ENCODE data around the gene CYP21A2.
"Not testable (repeated sequence)": the region's sequence is repeated elsewhere in the genome, so short reads cannot be mapped to it uniquely, and the experiment has no call there.

The CYP21A2 gene

DNA sequence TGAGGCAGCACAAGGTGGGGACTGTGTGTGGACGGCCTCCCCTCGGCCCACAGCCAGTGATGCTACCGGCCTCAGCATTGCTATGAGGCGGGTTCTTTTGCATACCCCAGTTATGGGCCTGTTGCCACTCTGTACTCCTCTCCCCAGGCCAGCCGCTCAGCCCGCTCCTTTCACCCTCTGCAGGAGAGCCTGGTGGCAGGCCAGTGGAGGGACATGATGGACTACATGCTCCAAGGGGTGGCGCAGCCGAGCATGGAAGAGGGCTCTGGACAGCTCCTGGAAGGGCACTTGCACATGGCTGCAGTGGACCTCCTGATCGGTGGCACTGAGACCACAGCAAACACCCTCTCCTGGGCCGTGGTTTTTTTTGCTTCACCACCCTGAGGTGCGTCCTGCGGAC, 31.1 kb upstream of the CYP21A2 start:
- TF ChIP-seq, protein P1, sequence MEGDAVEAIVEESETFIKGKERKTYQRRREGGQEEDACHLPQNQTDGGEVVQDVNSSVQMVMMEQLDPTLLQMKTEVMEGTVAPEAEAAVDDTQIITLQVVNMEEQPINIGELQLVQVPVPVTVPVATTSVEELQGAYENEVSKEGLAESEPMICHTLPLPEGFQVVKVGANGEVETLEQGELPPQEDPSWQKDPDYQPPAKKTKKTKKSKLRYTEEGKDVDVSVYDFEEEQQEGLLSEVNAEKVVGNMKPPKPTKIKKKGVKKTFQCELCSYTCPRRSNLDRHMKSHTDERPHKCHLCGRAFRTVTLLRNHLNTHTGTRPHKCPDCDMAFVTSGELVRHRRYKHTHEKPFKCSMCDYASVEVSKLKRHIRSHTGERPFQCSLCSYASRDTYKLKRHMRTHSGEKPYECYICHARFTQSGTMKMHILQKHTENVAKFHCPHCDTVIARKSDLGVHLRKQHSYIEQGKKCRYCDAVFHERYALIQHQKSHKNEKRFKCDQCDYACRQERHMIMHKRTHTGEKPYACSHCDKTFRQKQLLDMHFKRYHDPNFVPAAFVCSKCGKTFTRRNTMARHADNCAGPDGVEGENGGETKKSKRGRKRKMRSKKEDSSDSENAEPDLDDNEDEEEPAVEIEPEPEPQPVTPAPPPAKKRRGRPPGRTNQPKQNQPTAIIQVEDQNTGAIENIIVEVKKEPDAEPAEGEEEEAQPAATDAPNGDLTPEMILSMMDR (IDR thresholded peaks at IDR 0.05; ENCODE audit: low read depth, low read length): 0 out of 2 replicates have a peak, but pooled peaks have one; percentile 13
- H3K27me3 ChIP-seq (ENCODE audit: insufficient read depth, low read depth, severe bottlenecking); H3K9me3 ChIP-seq (ENCODE audit: severe bottlenecking); H3K36me3 ChIP-seq; H3K4me3 ChIP-seq (ENCODE audit: low read depth, low read length); H3K27ac ChIP-seq: not testable (repeated sequence)
- DNase-seq: peak; percentile 37

DNA sequence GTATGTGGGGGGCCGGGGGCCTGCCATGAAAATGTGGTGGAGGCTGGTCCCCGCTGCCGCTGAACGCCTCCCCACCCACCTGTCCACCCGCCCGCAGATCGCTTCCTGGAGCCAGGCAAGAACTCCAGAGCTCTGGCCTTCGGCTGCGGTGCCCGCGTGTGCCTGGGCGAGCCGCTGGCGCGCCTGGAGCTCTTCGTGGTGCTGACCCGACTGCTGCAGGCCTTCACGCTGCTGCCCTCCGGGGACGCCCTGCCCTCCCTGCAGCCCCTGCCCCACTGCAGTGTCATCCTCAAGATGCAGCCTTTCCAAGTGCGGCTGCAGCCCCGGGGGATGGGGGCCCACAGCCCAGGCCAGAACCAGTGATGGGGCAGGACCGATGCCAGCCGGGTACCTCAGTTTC, 30.2 kb upstream of the CYP21A2 start:
- H3K4me3 ChIP-seq (ENCODE audit: low read depth, low read length); H3K27ac ChIP-seq; H3K27me3 ChIP-seq (ENCODE audit: insufficient read depth, low read depth, severe bottlenecking); H3K9me3 ChIP-seq (ENCODE audit: severe bottlenecking); H3K36me3 ChIP-seq: not testable (repeated sequence)
- peak; percentile 7 for DNase-seq

DNA sequence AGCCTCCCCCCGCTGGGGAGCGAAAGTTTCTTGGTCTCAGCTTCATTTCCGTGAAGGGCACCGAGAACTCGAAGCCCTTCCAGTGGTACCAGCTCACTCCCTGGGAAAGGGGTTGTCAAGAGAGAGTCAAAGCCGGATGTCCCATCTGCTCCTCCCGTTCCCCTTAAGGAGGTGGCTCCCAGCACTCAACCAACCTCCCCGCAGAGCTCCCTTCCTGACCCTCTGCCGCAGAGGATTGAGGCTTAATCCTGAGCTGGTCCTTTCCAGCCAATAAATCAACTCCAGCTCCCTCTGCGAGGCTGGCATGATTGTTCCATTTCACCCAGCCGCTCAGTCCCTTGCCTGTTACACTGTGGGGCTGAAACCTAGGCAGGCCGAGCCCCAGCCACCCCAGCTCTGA, 29.6 kb upstream of the CYP21A2 start:
- not testable (repeated sequence) for H3K36me3 ChIP-seq; H3K4me3 ChIP-seq (ENCODE audit: low read depth, low read length); H3K9me3 ChIP-seq (ENCODE audit: severe bottlenecking); H3K27me3 ChIP-seq (ENCODE audit: insufficient read depth, low read depth, severe bottlenecking)
- peak; percentile 98 for DNase-seq
- peak overlapping the region; percentile 49; the same call in 1 of the 2 replicates for H3K27ac ChIP-seq

DNA sequence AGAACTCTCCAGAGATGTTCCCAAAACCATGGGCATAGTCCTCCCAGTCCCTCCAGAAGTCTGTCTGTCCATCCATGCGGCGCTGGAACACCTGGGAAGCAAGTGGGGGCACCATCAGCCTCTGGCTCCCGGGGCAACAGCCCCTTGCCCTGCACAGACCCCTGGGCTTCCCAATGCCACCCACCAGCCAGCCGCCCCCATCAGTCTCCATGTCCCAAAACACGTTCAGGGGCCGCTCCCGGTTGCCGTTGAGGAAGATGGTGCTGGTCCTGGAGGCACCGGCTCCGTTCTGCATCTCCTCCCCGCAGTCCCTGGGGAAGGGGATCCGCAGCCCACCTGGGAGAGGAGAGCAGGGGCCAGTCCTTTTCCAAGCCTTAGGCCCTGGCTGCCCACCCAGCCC, 28.7 kb upstream of the CYP21A2 start:
- DNase-seq; H3K27me3 ChIP-seq (ENCODE audit: insufficient read depth, low read depth, severe bottlenecking); H3K4me3 ChIP-seq (ENCODE audit: low read depth, low read length); H3K36me3 ChIP-seq; H3K27ac ChIP-seq; H3K9me3 ChIP-seq (ENCODE audit: severe bottlenecking): not testable (repeated sequence)

DNA sequence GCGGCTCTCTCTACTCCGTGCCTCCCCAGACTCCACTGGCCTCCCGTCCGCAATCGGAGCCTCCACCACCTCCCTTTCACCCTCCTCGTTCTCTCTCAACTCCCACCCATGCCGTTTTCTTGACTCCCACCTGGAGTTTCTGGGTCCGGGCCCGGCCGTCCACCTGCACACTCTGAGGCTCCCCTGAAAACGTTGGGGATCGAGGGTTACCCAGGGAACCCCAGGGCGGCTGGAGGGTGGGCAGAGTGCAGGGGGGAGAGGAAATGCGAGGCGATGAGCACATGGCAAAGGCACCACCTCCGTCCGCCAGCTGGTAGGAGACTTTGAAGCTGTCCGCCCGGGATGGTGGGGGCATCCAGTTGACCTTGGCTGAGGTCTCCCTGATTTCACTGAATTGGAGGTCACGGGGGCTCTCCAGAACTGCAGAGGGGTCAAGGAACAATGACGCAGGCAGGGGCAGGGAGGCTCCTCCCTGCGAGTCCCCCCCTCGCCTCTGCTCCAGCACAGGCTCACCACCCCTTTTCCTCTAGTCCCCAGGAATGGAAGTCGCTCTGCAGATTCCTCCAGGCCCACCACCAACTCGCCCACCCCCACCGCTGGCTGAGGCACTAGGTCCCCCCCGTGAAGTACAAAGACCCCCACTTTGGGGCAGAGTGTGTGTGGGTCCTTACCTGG, 27.2 kb upstream of the CYP21A2 start:
- peak; percentile 7 for DNase-seq
- H3K36me3 ChIP-seq; H3K9me3 ChIP-seq (ENCODE audit: severe bottlenecking); H3K27ac ChIP-seq; H3K4me3 ChIP-seq (ENCODE audit: low read depth, low read length); H3K27me3 ChIP-seq (ENCODE audit: insufficient read depth, low read depth, severe bottlenecking): not testable (repeated sequence)

DNA sequence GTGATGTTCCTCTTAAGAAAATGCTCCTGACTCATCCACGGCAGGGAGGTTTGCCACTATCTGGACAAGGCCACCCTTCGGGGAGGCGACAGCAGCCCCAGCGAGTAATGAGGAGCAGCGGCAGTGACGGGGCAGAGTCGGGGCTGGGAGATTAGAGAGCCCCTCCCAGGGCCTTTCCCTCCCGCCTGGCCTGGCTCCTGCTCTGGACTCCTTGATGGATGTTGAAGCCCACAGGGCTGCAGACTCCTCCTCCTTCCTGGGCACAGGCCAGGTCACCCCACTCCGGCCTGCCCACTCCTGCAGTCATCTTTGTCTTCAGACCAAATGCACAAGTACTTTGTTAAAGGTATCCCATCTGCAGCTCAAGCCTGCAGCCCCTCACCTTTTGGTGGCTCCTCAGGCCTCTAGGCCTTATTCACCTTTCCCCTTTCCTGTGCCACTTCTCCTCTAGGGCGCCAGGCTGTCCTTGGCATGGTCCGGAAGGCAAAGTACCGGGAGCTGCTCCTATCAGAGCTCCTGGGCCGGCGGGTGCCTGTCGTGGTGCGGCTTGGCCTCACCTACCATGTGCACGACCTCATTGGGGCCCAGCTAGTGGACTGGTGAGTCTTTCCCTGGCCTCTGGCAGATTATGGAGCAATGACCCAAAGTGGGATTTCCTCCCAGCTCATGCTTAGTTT, 25.1 kb upstream of the CYP21A2 start:
- not testable (repeated sequence) for H3K27me3 ChIP-seq (ENCODE audit: insufficient read depth, low read depth, severe bottlenecking); H3K36me3 ChIP-seq; H3K4me3 ChIP-seq (ENCODE audit: low read depth, low read length); H3K27ac ChIP-seq; DNase-seq; H3K9me3 ChIP-seq (ENCODE audit: severe bottlenecking)

DNA sequence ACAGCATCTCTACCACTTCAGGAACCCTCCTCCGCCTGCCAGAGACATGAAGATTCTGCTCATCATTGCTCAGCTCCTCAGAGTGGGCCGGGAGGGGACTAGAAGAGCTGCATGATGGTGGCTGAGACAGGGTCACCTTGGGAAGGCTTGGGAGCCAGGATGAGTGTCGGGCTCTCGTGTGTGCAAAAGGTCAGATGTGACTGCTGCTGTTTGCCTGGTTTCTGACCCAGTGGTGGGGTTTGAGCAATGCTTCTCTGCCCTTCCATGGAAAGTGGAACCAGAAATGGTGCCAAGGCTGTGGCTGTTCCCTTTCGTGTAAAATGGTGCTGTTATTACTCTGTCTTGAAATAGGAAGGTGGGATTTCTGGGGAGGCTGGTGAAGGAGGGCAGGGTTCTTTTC, 24.5 kb upstream of the CYP21A2 start:
- H3K4me3 ChIP-seq (ENCODE audit: low read depth, low read length): not testable (repeated sequence)

DNA sequence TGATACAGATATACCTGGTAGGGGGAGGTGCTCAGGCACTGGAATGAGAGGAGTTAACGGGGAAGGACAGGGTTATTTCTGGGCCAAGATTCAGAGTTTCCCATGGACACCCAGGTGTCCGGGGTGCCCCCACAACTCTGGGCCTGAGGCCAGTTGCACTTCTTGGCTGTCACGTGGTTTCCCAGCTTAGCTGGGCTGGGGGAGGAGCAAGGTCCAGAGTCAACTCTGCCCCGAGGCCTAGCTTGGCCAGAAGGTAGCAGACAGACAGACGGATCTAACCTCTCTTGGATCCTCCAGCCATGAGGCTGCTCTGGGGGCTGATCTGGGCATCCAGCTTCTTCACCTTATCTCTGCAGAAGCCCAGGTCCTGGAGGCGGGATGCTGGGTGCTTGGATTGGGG, 23.7 kb upstream of the CYP21A2 start, which contains the start of gene C4B:
C4B (plus strand) TSS at position 249 of the 400 bp plus-strand sequence; CDS start at position 300, 51 bp downstream.
- not testable (repeated sequence) for H3K27me3 ChIP-seq (ENCODE audit: insufficient read depth, low read depth, severe bottlenecking); H3K9me3 ChIP-seq (ENCODE audit: severe bottlenecking); H3K4me3 ChIP-seq (ENCODE audit: low read depth, low read length); H3K36me3 ChIP-seq; DNase-seq; H3K27ac ChIP-seq

More for the DNA sequence above, 24.5 kb upstream of the CYP21A2 start:
- DNase-seq; H3K27ac ChIP-seq; H3K27me3 ChIP-seq (ENCODE audit: insufficient read depth, low read depth, severe bottlenecking); H3K9me3 ChIP-seq (ENCODE audit: severe bottlenecking); H3K36me3 ChIP-seq: not testable (repeated sequence)

DNA sequence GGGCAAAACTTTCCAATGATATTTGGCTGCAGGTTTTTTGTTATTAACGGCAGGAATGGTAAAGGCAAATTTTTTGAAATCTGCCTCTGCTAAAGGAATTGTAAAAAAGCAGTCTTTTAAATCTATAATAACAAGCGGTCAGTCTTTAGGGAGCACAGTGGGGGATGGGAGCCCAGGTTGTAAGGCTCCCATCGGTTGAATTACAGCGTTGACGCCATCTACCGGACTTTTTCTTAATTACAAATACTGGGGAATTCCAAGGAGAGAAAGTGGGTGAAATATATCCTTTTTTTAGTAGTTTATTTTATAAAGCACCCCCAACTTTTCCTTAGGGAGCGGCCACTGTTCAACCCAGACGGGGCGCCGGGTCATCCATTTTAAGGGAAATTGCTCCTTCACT, 16.1 kb upstream of the CYP21A2 start:
- not testable (repeated sequence) for H3K27me3 ChIP-seq (ENCODE audit: insufficient read depth, low read depth, severe bottlenecking); H3K4me3 ChIP-seq (ENCODE audit: low read depth, low read length); H3K36me3 ChIP-seq; H3K27ac ChIP-seq; DNase-seq; H3K9me3 ChIP-seq (ENCODE audit: severe bottlenecking)

DNA sequence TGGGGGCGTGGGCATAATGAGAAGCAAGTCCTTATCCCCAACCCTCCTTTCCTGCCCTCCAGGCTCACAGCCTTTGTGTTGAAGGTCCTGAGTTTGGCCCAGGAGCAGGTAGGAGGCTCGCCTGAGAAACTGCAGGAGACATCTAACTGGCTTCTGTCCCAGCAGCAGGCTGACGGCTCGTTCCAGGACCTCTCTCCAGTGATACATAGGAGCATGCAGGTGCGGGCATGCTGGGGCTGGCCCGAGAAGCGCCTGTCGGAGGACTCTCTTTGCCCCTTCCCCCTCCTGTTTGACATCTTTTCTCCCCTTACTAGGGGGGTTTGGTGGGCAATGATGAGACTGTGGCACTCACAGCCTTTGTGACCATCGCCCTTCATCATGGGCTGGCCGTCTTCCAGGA, 9.6 kb upstream of the CYP21A2 start:
- DNase-seq; H3K4me3 ChIP-seq (ENCODE audit: low read depth, low read length); H3K9me3 ChIP-seq (ENCODE audit: severe bottlenecking); H3K36me3 ChIP-seq; H3K27me3 ChIP-seq (ENCODE audit: insufficient read depth, low read depth, severe bottlenecking); H3K27ac ChIP-seq: not testable (repeated sequence)

DNA sequence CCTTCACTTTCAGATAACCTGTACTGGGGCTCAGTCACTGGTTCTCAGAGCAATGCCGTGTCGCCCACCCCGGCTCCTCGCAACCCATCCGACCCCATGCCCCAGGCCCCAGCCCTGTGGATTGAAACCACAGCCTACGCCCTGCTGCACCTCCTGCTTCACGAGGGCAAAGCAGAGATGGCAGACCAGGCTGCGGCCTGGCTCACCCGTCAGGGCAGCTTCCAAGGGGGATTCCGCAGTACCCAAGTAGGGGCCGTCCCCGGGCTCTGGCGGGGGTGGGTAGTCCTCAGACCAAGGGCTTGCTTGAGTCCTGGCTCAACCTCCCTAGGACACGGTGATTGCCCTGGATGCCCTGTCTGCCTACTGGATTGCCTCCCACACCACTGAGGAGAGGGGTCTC, 8.7 kb upstream of the CYP21A2 start:
- not testable (repeated sequence) for H3K27me3 ChIP-seq (ENCODE audit: insufficient read depth, low read depth, severe bottlenecking); H3K9me3 ChIP-seq (ENCODE audit: severe bottlenecking); H3K4me3 ChIP-seq (ENCODE audit: low read depth, low read length); H3K36me3 ChIP-seq; H3K27ac ChIP-seq; DNase-seq

DNA sequence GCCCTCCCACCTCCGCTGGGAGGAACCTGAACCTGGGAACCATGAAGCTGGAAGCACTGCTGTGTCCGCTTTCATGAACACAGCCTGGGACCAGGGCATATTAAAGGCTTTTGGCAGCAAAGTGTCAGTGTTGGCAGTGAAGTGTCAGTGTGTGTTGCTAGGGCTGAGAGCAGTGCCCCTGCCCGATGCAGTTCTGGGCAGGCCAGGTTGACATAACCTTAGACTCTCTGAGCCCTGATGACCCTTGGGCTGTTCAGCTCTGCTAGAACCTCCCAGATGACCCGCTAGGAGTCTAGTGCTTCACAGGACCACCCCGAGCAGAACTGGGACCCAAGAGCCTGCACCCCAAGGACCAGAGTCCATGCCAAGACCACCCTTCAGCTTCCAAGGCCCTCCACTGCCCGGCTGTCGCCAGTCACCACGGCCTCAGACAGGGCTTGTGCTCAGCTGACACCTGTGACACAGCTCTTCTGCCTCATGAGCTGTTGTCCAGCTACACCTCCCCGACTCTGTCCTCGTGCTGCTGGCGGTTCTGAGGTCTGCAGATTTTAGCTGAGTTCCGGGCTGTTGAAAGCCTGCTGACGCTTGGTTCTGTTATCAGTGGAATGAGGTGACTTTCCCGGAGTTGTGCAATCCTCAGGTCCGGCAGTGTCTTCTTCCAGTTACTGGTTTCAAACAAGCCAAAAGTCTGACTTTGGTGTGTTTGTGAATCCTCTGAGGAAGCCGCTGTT, 2.8 kb upstream of the CYP21A2 start:
- H3K9me3 ChIP-seq (ENCODE audit: severe bottlenecking); H3K27ac ChIP-seq; H3K27me3 ChIP-seq (ENCODE audit: insufficient read depth, low read depth, severe bottlenecking); H3K36me3 ChIP-seq; DNase-seq; H3K4me3 ChIP-seq (ENCODE audit: low read depth, low read length): not testable (repeated sequence)

DNA sequence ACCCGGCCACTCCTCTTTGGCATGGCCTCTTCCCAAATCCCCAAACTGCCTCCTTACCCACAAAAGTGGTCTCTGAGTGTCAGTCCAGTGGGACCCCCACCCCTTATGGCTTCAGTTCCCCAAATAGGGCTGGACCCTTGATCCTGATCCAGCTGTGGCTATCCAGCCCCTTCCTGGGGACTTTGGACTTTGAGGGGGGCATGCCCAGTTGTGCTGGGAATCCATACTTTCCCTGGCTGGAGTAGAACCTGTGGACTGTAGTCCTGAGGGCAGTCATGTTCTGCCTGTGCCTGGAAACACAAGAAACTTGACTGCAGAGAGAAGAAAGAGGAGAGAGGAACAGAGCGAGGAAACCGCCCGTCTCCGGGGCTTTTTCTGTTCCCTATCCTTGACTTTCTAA, 1.1 kb upstream of the CYP21A2 start:
- H3K27me3 ChIP-seq (ENCODE audit: insufficient read depth, low read depth, severe bottlenecking); H3K9me3 ChIP-seq (ENCODE audit: severe bottlenecking); H3K36me3 ChIP-seq; DNase-seq; H3K27ac ChIP-seq; H3K4me3 ChIP-seq (ENCODE audit: low read depth, low read length): not testable (repeated sequence)

Measured in WERI-Rb-1 (cell line).